Esophagus squamous epithelium (tissue), 5 donors: ENCODE measurements around the gene EPHA4. TPM values are rescaled to one million over a fixed set of nuclear protein-coding genes. Genes with fewer than 3 reads are reported as not detected.
A peak's percentile ranks its signal among the peaks of the same experiment; 100 is the strongest.

Experiments
- DNase-seq: peaks from one replicate; lab custom pipeline; 2025; lab: John Stamatoyannopoulos, UW
- H3K27ac ChIP-seq, 4 donors: fragments of 200-600 bp; sonication (generic); one replicate each; pipeline ENCODE4 v1.5.1; 2016 to 2019; ENCODE audit warnings: mild to moderate bottlenecking in 1 of 4
- H3K27me3 ChIP-seq, 4 donors: fragments of 200-600 bp; sonication (generic); 1 replicate in 3 of 4; 2 replicates in 1 of 4; pipeline versions ENCODE4 v1.5.1 to v1.6.0; 2017 to 2021; ENCODE audit warnings: antibody characterized with exemption in 1 of 4
- H3K36me3 ChIP-seq, 3 donors: fragments of 200-600 bp; sonication (generic); one replicate each; pipeline ENCODE4 v1.5.1; 2016 to 2019
- H3K4me1 ChIP-seq, 3 donors: fragments of 200-600 bp; sonication (generic); one replicate each; pipeline ENCODE4 v1.5.1; 2017 to 2019
- H3K4me3 ChIP-seq, 4 donors: fragments of 200-600 bp; sonication (generic); 1 replicate in 3 of 4; 2 replicates in 1 of 4; pipeline ENCODE4 v1.5.1; 2016 to 2019; ENCODE audit warnings: mild to moderate bottlenecking in 2 of 4, moderate library complexity in 1 of 4
- H3K9me3 ChIP-seq, 3 donors: fragments of 200-600 bp; sonication (generic); one replicate each; pipeline ENCODE4 v1.5.1; 2016 to 2019
- POLR2A ChIP-seq, 4 donors: fragments of 450-650 bp; IDR thresholded peaks; one replicate each; pipeline ENCODE4 v1.6.1; 2017; ENCODE audit warnings: antibody characterized with exemption in 4 of 4, mild to moderate bottlenecking in 4 of 4, moderate library complexity in 3 of 4
- WGBS, 2 donors: methylation state at CpG; one replicate each; pipeline ENCODE4 v1.1.5; 2018; 5-methylcytosine and 5-hydroxymethylcytosine counted together
- intact Hi-C: fragments of 100-400 bp; cut with DNase I; formaldehyde crosslinking; loops from one replicate; pipeline ENCODE4 v1.15.0; 2022
- total RNA-seq, 4 donors: library from RNA; depleted of rRNA; stranded (reverse); fragments of >200 nt; gene quantifications; one replicate each; pipeline ENCODE4 v1.1.0, GENCODE V29; 2016
- TF ChIP-seq, protein P1 (sequence below), 6 experiments: fragments of 450-650 bp in 4 of 6; fragments of 200-600 bp in 2 of 6; sonication (generic) in 2 of 6; IDR thresholded peaks; one replicate each; pipeline ENCODE4 v1.5.1; 2016 to 2019; ENCODE audit warnings: antibody characterized with exemption in 6 of 6, mild to moderate bottlenecking in 4 of 6, moderate library complexity in 4 of 6
- donor health status: DM: yes; HTN: yes; CAD: no.

Gene EPHA4
- total RNA-seq, 4 donors from 2014 or later: 5.9 to 30.3 (median 25.2) TPM

DNA sequence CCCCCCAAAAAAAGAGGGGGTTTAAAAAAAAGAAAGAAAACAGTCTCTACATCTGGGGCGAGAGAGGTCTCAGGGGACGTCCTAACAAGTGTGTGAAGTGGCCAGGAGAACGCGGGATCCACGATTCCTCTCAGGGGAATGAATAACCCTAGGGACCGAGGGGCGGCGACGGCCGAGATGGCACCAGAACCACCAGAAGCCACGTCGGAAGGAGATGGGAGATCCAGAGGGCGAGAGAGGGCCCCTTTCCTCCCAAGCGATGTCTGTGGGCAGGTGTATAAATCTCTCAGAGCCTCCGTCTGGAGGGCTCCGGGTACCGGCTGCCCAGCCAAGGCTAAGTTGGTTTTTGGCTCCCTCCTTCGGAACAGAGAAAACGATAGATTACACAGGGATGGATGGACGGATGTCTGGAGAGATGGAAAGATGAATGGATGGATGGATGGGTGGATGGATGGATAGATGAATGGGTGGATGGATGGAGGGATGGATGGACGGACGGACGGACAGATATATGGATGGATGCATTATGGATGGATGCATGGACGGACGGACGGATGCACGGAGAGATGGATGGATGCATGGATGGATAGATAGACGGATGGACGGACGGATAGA, 1.7 kb downstream of the EPHA4 start:
- TF ChIP-seq, protein P1, sequence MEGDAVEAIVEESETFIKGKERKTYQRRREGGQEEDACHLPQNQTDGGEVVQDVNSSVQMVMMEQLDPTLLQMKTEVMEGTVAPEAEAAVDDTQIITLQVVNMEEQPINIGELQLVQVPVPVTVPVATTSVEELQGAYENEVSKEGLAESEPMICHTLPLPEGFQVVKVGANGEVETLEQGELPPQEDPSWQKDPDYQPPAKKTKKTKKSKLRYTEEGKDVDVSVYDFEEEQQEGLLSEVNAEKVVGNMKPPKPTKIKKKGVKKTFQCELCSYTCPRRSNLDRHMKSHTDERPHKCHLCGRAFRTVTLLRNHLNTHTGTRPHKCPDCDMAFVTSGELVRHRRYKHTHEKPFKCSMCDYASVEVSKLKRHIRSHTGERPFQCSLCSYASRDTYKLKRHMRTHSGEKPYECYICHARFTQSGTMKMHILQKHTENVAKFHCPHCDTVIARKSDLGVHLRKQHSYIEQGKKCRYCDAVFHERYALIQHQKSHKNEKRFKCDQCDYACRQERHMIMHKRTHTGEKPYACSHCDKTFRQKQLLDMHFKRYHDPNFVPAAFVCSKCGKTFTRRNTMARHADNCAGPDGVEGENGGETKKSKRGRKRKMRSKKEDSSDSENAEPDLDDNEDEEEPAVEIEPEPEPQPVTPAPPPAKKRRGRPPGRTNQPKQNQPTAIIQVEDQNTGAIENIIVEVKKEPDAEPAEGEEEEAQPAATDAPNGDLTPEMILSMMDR (IDR thresholded peaks at IDR 0.05): peak in 1 of 6 experiments; percentile 21
- TF ChIP-seq POLR2A (IDR thresholded peaks at IDR 0.05): no peak
- no peak for DNase-seq
- Histone ChIP-seq H3K36me3 (peaks cover 0 to 4% (median 0%) of the 10 kb centered on the region in 3 donors), H3K27me3 (peaks cover 0 to 71% (median 9%) of the 10 kb centered on the region in 4 donors), H3K27ac (no peak overlapping the region), H3K9me3 (no peaks in the 10 kb centered on the region), H3K4me3 (peak overlapping the region; percentile 70 to 87 (median 79)), H3K4me1 (peaks cover 13 to 54% (median 15%) of the 10 kb centered on the region in 3 donors)
- intact Hi-C loops: loop anchor here (5.0 to 10.0 kb wide), 2 partner anchors 883 to 1826 kb away; no protein-coding TSS in a partner anchor
- WGBS, 2 donors: 5 to 9% methylated on average over 22 to 30 of the region's 30 CpGs

DNA sequence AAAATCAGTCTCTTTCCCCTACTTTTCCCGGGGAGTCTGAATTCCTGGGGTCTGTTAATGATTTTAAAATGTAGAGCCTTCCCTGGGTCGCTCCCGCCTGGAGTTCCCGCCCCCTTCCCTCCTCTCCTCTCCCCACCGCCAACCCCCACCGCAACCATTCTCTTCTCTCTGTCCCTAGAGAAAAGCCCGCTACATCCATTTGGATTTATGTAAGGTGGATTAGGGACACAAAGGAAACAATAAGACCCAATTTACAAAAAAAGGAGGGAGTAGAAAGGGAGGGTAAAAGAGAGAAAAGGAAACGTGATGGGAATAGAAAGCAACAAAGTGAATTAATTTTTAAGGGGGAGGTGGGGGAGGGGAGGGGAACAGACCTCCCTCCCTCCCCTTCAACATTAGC, 2.2 kb downstream of the EPHA4 start:
- Histone ChIP-seq H3K9me3 (no peaks in the 10 kb centered on the region), H3K4me1 (peaks cover 13 to 54% (median 15%) of the 10 kb centered on the region in 3 donors), H3K27me3 (peaks cover 0 to 66% (median 9%) of the 10 kb centered on the region in 4 donors), H3K36me3 (peaks cover 0 to 4% (median 0%) of the 10 kb centered on the region in 3 donors), H3K4me3 (peak overlapping the region in 3 of 4 donors; percentile 13 to 87 (median 77)), H3K27ac (no peak overlapping the region)
- TF ChIP-seq, protein P1 (IDR thresholded peaks at IDR 0.05): no peak
- no peak for TF ChIP-seq POLR2A (IDR thresholded peaks at IDR 0.05)
- intact Hi-C loops: loop anchor here (5.0 to 10.0 kb wide), 2 partner anchors 883 to 1825 kb away; no protein-coding TSS in a partner anchor
- DNase-seq: no peak
- 41 to 55% methylated on average over 5 to 7 of the region's 8 CpGs for whole genome bisulfite sequencing, 2 donors

DNA sequence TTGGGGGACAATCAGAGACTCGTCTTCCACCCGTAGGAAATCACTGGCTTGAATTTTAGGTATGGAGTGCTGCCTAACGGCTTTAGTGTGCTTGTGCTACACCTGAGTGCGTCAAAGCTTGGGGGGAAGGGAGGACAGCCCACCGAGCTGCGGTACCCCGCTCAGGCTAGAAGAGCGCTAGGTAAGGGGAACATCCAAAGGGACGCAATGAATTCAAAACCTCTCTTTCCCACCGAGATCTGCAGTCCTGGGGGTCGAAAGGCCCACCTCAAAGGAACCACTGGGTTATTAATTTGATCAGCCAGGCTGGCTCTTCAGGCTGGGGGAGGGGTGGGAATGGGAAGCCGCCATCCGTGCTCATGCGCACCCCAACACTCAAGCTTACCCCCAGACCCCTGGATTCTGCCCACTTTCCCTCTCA, 2.7 kb downstream of the EPHA4 start:
- intact Hi-C loops: no loop called here
- Histone ChIP-seq H3K9me3 (no peaks in the 10 kb centered on the region), H3K4me1 (peaks cover 13 to 52% (median 15%) of the 10 kb centered on the region in 3 donors), H3K36me3 (peaks cover 0 to 4% (median 0%) of the 10 kb centered on the region in 3 donors), H3K27ac (no peak overlapping the region), H3K4me3 (peak overlapping the region in 3 of 4 donors; percentile 13 to 87 (median 77)), H3K27me3 (peaks cover 0 to 61% (median 9%) of the 10 kb centered on the region in 4 donors)
- WGBS, 2 donors: 70 to 74% methylated on average over 10 to 14 of the region's 14 CpGs
- no peak for TF ChIP-seq POLR2A (IDR thresholded peaks at IDR 0.05)
- TF ChIP-seq, protein P1 (IDR thresholded peaks at IDR 0.05): no peak
- no peak for DNase-seq

DNA sequence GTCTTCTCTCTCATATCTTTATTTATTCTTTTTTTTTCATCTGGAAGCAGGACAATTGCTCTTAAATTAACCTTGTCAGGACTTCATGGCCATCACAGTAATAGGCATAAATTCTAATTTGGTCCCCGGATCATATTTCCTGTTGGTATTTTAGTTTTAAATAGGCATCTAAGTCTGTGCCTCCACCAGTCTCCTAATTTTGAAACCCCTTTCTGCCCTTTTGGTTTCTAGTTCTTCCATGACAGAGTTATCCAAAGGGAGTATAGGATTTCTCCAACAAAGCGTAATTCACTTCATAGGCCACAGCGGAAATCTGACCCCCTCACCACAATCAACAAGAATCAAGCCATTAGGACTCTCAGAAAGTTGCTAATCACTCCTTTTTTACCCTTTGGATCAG, 3.8 kb downstream of the EPHA4 start:
- WGBS, 2 donors: 81 to 93% methylated on average over 3 of the region's 3 CpGs
- Histone ChIP-seq H3K36me3 (peaks cover 0 to 10% (median 0%) of the 10 kb centered on the region in 3 donors), H3K27ac (no peak overlapping the region), H3K4me1 (peaks cover 6 to 41% (median 8%) of the 10 kb centered on the region in 3 donors), H3K9me3 (no peaks in the 10 kb centered on the region), H3K27me3 (peaks cover 0 to 56% (median 9%) of the 10 kb centered on the region in 4 donors), H3K4me3 (no peak overlapping the region)
- DNase-seq: no peak
- intact Hi-C loops: no loop called here
- TF ChIP-seq POLR2A (IDR thresholded peaks at IDR 0.05): no peak

DNA sequence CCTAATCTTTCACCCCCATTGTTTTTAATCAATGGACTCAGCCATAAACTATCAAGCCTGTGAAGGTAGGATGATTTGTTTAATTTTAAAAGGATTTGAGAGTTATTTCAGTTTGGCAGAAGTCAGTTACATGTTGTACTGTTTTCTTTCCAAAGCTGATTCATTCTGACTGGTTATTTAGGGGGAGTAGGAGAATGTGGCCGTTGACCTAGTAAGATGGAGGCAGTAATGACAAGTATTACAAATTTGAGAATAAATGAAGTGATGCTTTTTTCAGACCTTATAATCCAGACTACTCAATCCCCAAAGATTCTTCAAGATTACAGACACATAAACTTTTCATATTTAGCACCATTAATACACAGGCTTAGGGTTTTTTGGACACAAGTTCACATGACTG, 4.3 kb downstream of the EPHA4 start:
- 69 to 74% methylated on average over 1 of the region's 1 CpG for WGBS, 2 donors
- H3K4me1 ChIP-seq: peaks cover 6 to 36% (median 8%) of the 10 kb centered on the region in 3 donors
- H3K9me3 ChIP-seq: no peaks in the 10 kb centered on the region
- no peak for DNase-seq
- H3K27ac ChIP-seq: no peak overlapping the region
- no peak overlapping the region for H3K4me3 ChIP-seq
- H3K36me3 ChIP-seq: peaks cover 0 to 13% (median 0%) of the 10 kb centered on the region in 3 donors
- peaks cover 0 to 56% (median 9%) of the 10 kb centered on the region in 4 donors for H3K27me3 ChIP-seq
- intact Hi-C loops: no loop called here
- TF ChIP-seq, protein P1 (IDR thresholded peaks at IDR 0.05): no peak
- no peak for TF ChIP-seq POLR2A (IDR thresholded peaks at IDR 0.05)
